GM18526 (cell line): ENCODE data around the gene SLC25A26.

Source experiments
- POLR2A ChIP-seq: IDR thresholded peaks from 3 replicates; pipeline ENCODE4 v1.6.1; 2011; ENCODE audit not compliant: insufficient read length; ENCODE audit errors: extremely low read depth

Gene SLC25A26

GRCh38 chr3:66401675-66402491 is 181.1 kb downstream of the SLC25A26 start:
- no peak for TF ChIP-seq POLR2A

GRCh38 chr3:66402596-66403290 is 181.9 kb downstream of the SLC25A26 start:
- TF ChIP-seq POLR2A: no peak

GRCh38 chr3:66403323-66403990 is 182.7 kb downstream of the SLC25A26 start:
- no peak for TF ChIP-seq POLR2A

- no peak for TF ChIP-seq POLR2A
Observed at GRCh38 chr3:66404197-66404596, 183.4 kb downstream of the SLC25A26 start.

GRCh38 chr3:66404903-66405700 is 184.3 kb downstream of the SLC25A26 start:
- no peak for TF ChIP-seq POLR2A

GRCh38 chr3:66405701-66406091 is 184.9 kb downstream of the SLC25A26 start:
- no peak for TF ChIP-seq POLR2A

- no peak for TF ChIP-seq POLR2A
Observed at GRCh38 chr3:66406163-66406562, 185.4 kb downstream of the SLC25A26 start.

GRCh38 chr3:66406831-66407610 is 186.2 kb downstream of the SLC25A26 start:
- no peak for TF ChIP-seq POLR2A

- TF ChIP-seq POLR2A: no peak
Observed at GRCh38 chr3:66407611-66408218, 186.9 kb downstream of the SLC25A26 start.

GRCh38 chr3:66409771-66410754 is 189.3 kb downstream of the SLC25A26 start:
- TF ChIP-seq POLR2A: no peak

GRCh38 chr3:66410976-66411375 is 190.2 kb downstream of the SLC25A26 start:
- no peak for TF ChIP-seq POLR2A

GRCh38 chr3:66411474-66411873 is 190.7 kb downstream of the SLC25A26 start:
- no peak for TF ChIP-seq POLR2A

GRCh38 chr3:66411961-66412887 is 191.4 kb downstream of the SLC25A26 start:
- no peak for TF ChIP-seq POLR2A
